Measurements from ENCODE around the gene COL8A1.

Gene COL8A1

GRCh38 chr3:99668044-99668443 is 29.6 kb downstream of the COL8A1 start:
- no peak for DNase-seq (ENCODE audit: insufficient read length, low spot score)
- no peak for FAIRE-seq

- FAIRE-seq, result no peak
- no peak for DNase-seq (ENCODE audit: insufficient read length, low spot score)
These were observed 31.6 kb downstream of the COL8A1 start for GRCh38 chr3:99669879-99670555.

GRCh38 chr3:99670556-99670950 is 32.2 kb downstream of the COL8A1 start:
- FAIRE-seq, result no peak
- no peak for DNase-seq (ENCODE audit: insufficient read length, low spot score)

- FAIRE-seq (no peak), DNase-seq (ENCODE audit: insufficient read length, low spot score) (no peak)
These were observed 35.8 kb downstream of the COL8A1 start for GRCh38 chr3:99674086-99674789.

GRCh38 chr3:99678023-99678422 is 39.6 kb downstream of the COL8A1 start:
- DNase-seq (ENCODE audit: insufficient read length, low spot score) (no peak), FAIRE-seq (no peak)

- DNase-seq (ENCODE audit: insufficient read length, low spot score), result no peak
- no peak for FAIRE-seq
These were observed 40.5 kb downstream of the COL8A1 start for GRCh38 chr3:99678896-99679295.

GRCh38 chr3:99681512-99681911 is 43.1 kb downstream of the COL8A1 start:
- no peak for FAIRE-seq

GRCh38 chr3:99681976-99682375 is 43.6 kb downstream of the COL8A1 start:
- DNase-seq (ENCODE audit: insufficient read length, low spot score) (no peak), FAIRE-seq (no peak)

More at GRCh38 chr3:99681512-99681911, 43.1 kb downstream of the COL8A1 start:
- no peak for DNase-seq (ENCODE audit: insufficient read length, low spot score)

- no peak for DNase-seq (ENCODE audit: insufficient read length, low spot score)
- no peak for FAIRE-seq
These were observed 45.1 kb downstream of the COL8A1 start for GRCh38 chr3:99683465-99683864.

GRCh38 chr3:99683876-99684275 is 45.5 kb downstream of the COL8A1 start:
- DNase-seq (ENCODE audit: insufficient read length, low spot score) (no peak), FAIRE-seq (no peak)

GRCh38 chr3:99684644-99685043 is 46.2 kb downstream of the COL8A1 start:
- no peak for FAIRE-seq
- no peak for DNase-seq (ENCODE audit: insufficient read length, low spot score)

- no peak for DNase-seq (ENCODE audit: insufficient read length, low spot score)
These were observed 48.1 kb downstream of the COL8A1 start for GRCh38 chr3:99686469-99686868.

GRCh38 chr3:99686955-99687612 is 48.7 kb downstream of the COL8A1 start:
- FAIRE-seq (no peak), DNase-seq (ENCODE audit: insufficient read length, low spot score) (peak; percentile 7)

More at GRCh38 chr3:99686469-99686868, 48.1 kb downstream of the COL8A1 start:
- no peak for FAIRE-seq

- no peak for DNase-seq (ENCODE audit: insufficient read length, low spot score)
- FAIRE-seq, result no peak
These were observed 52.5 kb downstream of the COL8A1 start for GRCh38 chr3:99690761-99691369.

GRCh38 chr3:99693636-99694035 is 55.2 kb downstream of the COL8A1 start:
- DNase-seq (ENCODE audit: insufficient read length, low spot score) (no peak), FAIRE-seq (no peak)

- no peak for FAIRE-seq
- no peak for DNase-seq (ENCODE audit: insufficient read length, low spot score)
These were observed 58.1 kb downstream of the COL8A1 start for GRCh38 chr3:99696497-99696896.

- FAIRE-seq, result no peak
- no peak for DNase-seq (ENCODE audit: insufficient read length, low spot score)
These were observed 58.9 kb downstream of the COL8A1 start for GRCh38 chr3:99697250-99697649.

GRCh38 chr3:99698932-99699331 is 60.5 kb downstream of the COL8A1 start:
- DNase-seq (ENCODE audit: insufficient read length, low spot score) (no peak), FAIRE-seq (no peak)

GRCh38 chr3:99699841-99700240 is 61.4 kb downstream of the COL8A1 start:
- no peak for FAIRE-seq
- no peak for DNase-seq (ENCODE audit: insufficient read length, low spot score)

GRCh38 chr3:99700631-99701268 is 62.4 kb downstream of the COL8A1 start:
- FAIRE-seq (no peak), DNase-seq (ENCODE audit: insufficient read length, low spot score) (no peak)

Measured in GM19239 (cell line).